A549 (cell line): ENCODE measurements around the gene ELOVL3. TPM values are rescaled to one million over a fixed set of nuclear protein-coding genes. Genes with fewer than 3 reads are reported as not detected.

ENCODE experiments used
- ATAC-seq, 2 experiments: fragments of 200-7000 bp in 1 of 2; fragments of >200 bp in 1 of 2; cut with Nextera tagmentation in 1 of 2; cut with Tn5 transposase in 1 of 2; 3 replicates each; pipeline versions ENCODE4 v1.8.0 to v1.9.1; 2018 to 2020; ENCODE audit warnings: mild to moderate bottlenecking in 1 of 2, moderate library complexity in 1 of 2
- CTCF ChIA-PET: fragments of 300-600 bp; sonication (Branson Sonifier 250); formaldehyde crosslinking; extraction: SDS; loops from one replicate; lab custom pipeline; 2021; ENCODE audit warnings: antibody characterized with exemption, inconsistent platforms; lab: Yijun Ruan, JAX
- POLR2A ChIA-PET: fragments of 350-600 bp; formaldehyde crosslinking; extraction: SDS; loops from one replicate; lab custom pipeline; 2021; ENCODE audit warnings: antibody characterized with exemption, inconsistent platforms; lab: Yijun Ruan, JAX
- DNase-seq, 2 experiments: peaks; one replicate each; pipeline versions ENCODE4 v3.0.0 to v3.0.0-alpha.2; 2011 to 2016; ENCODE audit warnings: low read depth in 1 of 2, low spot score in 1 of 2
- FAIRE-seq: peaks from 2 replicates; lab custom pipeline; 2011; peaks lifted over from hg19 to GRCh38; lab: Jason Lieb, UNC
- H3K27ac ChIP-seq, 2 experiments: fragments of >200 bp; sonication (Bioruptor Twin); formaldehyde crosslinking; 3 replicates each; pipeline ENCODE4 v1.5.1; 2016 to 2017
- H3K4me1 ChIP-seq: fragments of >200 bp; sonication (Bioruptor Twin); formaldehyde crosslinking; 3 replicates; pipeline ENCODE4 v1.6.1; 2016
- H3K4me2 ChIP-seq: fragments of >200 bp; sonication (Bioruptor Twin); formaldehyde crosslinking; 3 replicates; pipeline ENCODE4 v1.6.1; 2016
- H3K4me3 ChIP-seq: fragments of >200 bp; sonication (Bioruptor Twin); formaldehyde crosslinking; 3 replicates; pipeline ENCODE4 v1.5.1; 2016
- H3K9me3 ChIP-seq: fragments of >200 bp; sonication (Bioruptor Twin); formaldehyde crosslinking; 3 replicates; pipeline ENCODE4 v1.6.1; 2016
- BCL3 ChIP-seq: fragments of >200 bp; sonication (Bioruptor Twin); formaldehyde crosslinking; IDR thresholded peaks from 3 replicates; pipeline ENCODE4 v1.6.1; 2016
- BHLHE40 ChIP-seq: IDR thresholded peaks from 2 replicates; pipeline ENCODE4 v1.6.1; 2012; ENCODE audit warnings: low read depth, low read length, inconsistent platforms
- CBX2 ChIP-seq: fragments of 200-600 bp; sonication (generic); IDR thresholded peaks from 2 replicates; pipeline ENCODE4 v1.6.1; 2016; ENCODE audit warnings: low read depth, mild to moderate bottlenecking, borderline replicate concordance
- CEBPB ChIP-seq, 2 experiments: fragments of >200 bp in 1 of 2; sonication (Bioruptor Twin) in 1 of 2; formaldehyde crosslinking in 1 of 2; IDR thresholded peaks; 2 replicates each; pipeline ENCODE4 v1.6.1; 2012 to 2016
- CHD2 ChIP-seq: fragments of 150-350 bp; IDR thresholded peaks from 2 replicates; pipeline ENCODE4 v1.6.1; 2014; ENCODE audit warnings: low read length; ENCODE audit not compliant: partially characterized antibody
- CTCF ChIP-seq: fragments of >200 bp; sonication (Bioruptor Twin); formaldehyde crosslinking; IDR thresholded peaks from 3 replicates; pipeline ENCODE4 v1.5.1; 2016
- EHMT2 ChIP-seq: fragments of 200-600 bp; sonication (generic); IDR thresholded peaks from 2 replicates; pipeline ENCODE4 v1.6.1; 2016; ENCODE audit warnings: antibody characterized with exemption, low read depth, mild to moderate bottlenecking, moderate library complexity
- EP300 ChIP-seq, 2 experiments: fragments of >200 bp; sonication (Bioruptor Twin); formaldehyde crosslinking; IDR thresholded peaks; 2 replicates in 1 of 2; 3 replicates in 1 of 2; pipeline ENCODE4 v1.6.1; 2016 to 2017
- FOXS1 ChIP-seq: fragments of 250-450 bp; sonication (Bioruptor Pico); IDR thresholded peaks from 2 replicates; pipeline ENCODE4 v1.5.0; 2020; ENCODE audit warnings: mild to moderate bottlenecking, moderate library complexity
- GATA3 ChIP-seq: IDR thresholded peaks from 2 replicates; pipeline ENCODE4 v1.6.1; 2012; ENCODE audit warnings: borderline replicate concordance
- HEYL ChIP-seq: fragments of 250-450 bp; sonication (Bioruptor Pico); IDR thresholded peaks from 2 replicates; pipeline ENCODE4 v1.8.0; 2021; ENCODE audit warnings: mild to moderate bottlenecking, moderate library complexity
- HMGXB4 ChIP-seq: fragments of 250-450 bp; sonication (Bioruptor Pico); IDR thresholded peaks from 2 replicates; pipeline ENCODE4 v1.5.0; 2021; ENCODE audit warnings: mild to moderate bottlenecking, moderate library complexity, borderline replicate concordance
- HOXA7 ChIP-seq: fragments of 250-450 bp; sonication (Bioruptor Pico); IDR thresholded peaks from 2 replicates; pipeline ENCODE4 v1.5.0; 2020; ENCODE audit warnings: mild to moderate bottlenecking, moderate library complexity
- HOXB13 ChIP-seq: fragments of 250-450 bp; sonication (Bioruptor Pico); IDR thresholded peaks from 2 replicates; pipeline ENCODE4 v1.5.0; 2020; ENCODE audit warnings: low read depth, mild to moderate bottlenecking, moderate library complexity
- JUNB ChIP-seq: fragments of >200 bp; sonication (Bioruptor Twin); formaldehyde crosslinking; IDR thresholded peaks from 2 replicates; pipeline ENCODE4 v1.6.1; 2016
- KDM5A ChIP-seq: fragments of 200-600 bp; sonication (generic); IDR thresholded peaks from 2 replicates; pipeline ENCODE4 v1.6.1; 2016; ENCODE audit warnings: antibody characterized with exemption, mild to moderate bottlenecking
- MAFK ChIP-seq: fragments of 450-650 bp; IDR thresholded peaks from 2 replicates; pipeline ENCODE4 v1.6.1; 2014; ENCODE audit not compliant: partially characterized antibody
- MAX ChIP-seq: IDR thresholded peaks from 2 replicates; pipeline ENCODE4 v1.6.1; 2012
- MAZ ChIP-seq: fragments of 150-350 bp; IDR thresholded peaks from 2 replicates; pipeline ENCODE4 v1.6.1; 2014; ENCODE audit warnings: antibody characterized with exemption, low read depth, low read length, borderline replicate concordance
- NFE2L2 ChIP-seq: fragments of 150-350 bp; conservative IDR thresholded peaks from 2 replicates; pipeline ENCODE4 v1.6.1; 2014; ENCODE audit warnings: low read length
- NPAS2 ChIP-seq: fragments of 250-450 bp; sonication (Bioruptor Pico); IDR thresholded peaks from 2 replicates; pipeline ENCODE4 v1.8.0; 2022; ENCODE audit warnings: mild to moderate bottlenecking, moderate library complexity, borderline replicate concordance
- NR3C1 ChIP-seq: fragments of >200 bp; sonication (Bioruptor Twin); formaldehyde crosslinking; IDR thresholded peaks from 3 replicates; pipeline ENCODE4 v1.6.1; 2017
- PHF8 ChIP-seq: fragments of 200-600 bp; sonication (generic); IDR thresholded peaks from 2 replicates; pipeline ENCODE4 v1.6.1; 2016; ENCODE audit warnings: low read depth, mild to moderate bottlenecking, antibody characterized with exemption, moderate library complexity, borderline replicate concordance
- RARB ChIP-seq: fragments of 250-450 bp; sonication (Bioruptor Pico); IDR thresholded peaks from 2 replicates; pipeline ENCODE4 v1.8.0; 2021; ENCODE audit warnings: mild to moderate bottlenecking, moderate library complexity
- RNF2 ChIP-seq: fragments of 200-600 bp; sonication (generic); IDR thresholded peaks from 2 replicates; pipeline ENCODE4 v1.6.1; 2016; ENCODE audit warnings: low read depth, mild to moderate bottlenecking, antibody characterized with exemption, moderate library complexity, borderline replicate concordance
- SMC3 ChIP-seq: fragments of >200 bp; sonication (Bioruptor Twin); formaldehyde crosslinking; IDR thresholded peaks from 3 replicates; pipeline ENCODE4 v1.6.1; 2018; ENCODE audit warnings: inconsistent platforms
- SREBF2 ChIP-seq: fragments of 450-650 bp; IDR thresholded peaks from 2 replicates; pipeline ENCODE4 v1.6.1; 2014; ENCODE audit warnings: mild to moderate bottlenecking, moderate library complexity
- TFCP2L1 ChIP-seq: fragments of 250-450 bp; sonication (Bioruptor Pico); IDR thresholded peaks from 2 replicates; pipeline ENCODE4 v1.5.0; 2021; ENCODE audit warnings: mild to moderate bottlenecking
- TP53 ChIP-seq: fragments of 250-450 bp; sonication (Bioruptor Pico); IDR thresholded peaks from 2 replicates; pipeline ENCODE4 v1.5.0; 2021; ENCODE audit warnings: mild to moderate bottlenecking, moderate library complexity
- ZC3H11A ChIP-seq: fragments of 450-650 bp; IDR thresholded peaks from 2 replicates; pipeline ENCODE4 v1.6.1; 2014; ENCODE audit warnings: antibody characterized with exemption, mild to moderate bottlenecking
- WGBS: methylation state at CpG from one replicate; pipeline ENCODE4 v1.1.6; 2017; ENCODE audit errors: missing lambda C conversion rate; 5-methylcytosine and 5-hydroxymethylcytosine counted together
- polyA plus RNA-seq, 4 experiments: library from polyadenylated mRNA; depleted of rRNA in 3 of 4; stranded (reverse); fragments of >200 nt; fragmentation: RNase III in 1 of 4; extraction: RNeasy Plus Mini Kit Qiagen cat#74134 plus additional on column Dnase treatment in 1 of 4; gene quantifications; 2 replicates in 3 of 4; 3 replicates in 1 of 4; pipeline ENCODE4 v1.2.3, GENCODE V29; 2011 to 2017

The ELOVL3 gene
- polyA plus RNA-seq, 2 of the 4 experiments (the other 2 are of a cell fraction): 0.22 to 0.53 TPM

- DNase-seq (no peak), FAIRE-seq (no peak), ATAC-seq (no peak)
- Histone ChIP-seq H3K4me3 (no peak overlapping the region), H3K4me1 (no peaks in the 10 kb centered on the region), H3K27ac (no peak overlapping the region), H3K9me3 (no peaks in the 10 kb centered on the region), H3K4me2 (no peak overlapping the region)
- CTCF ChIA-PET: interaction anchor here (1.6 to 5.4 kb wide), 4 partner anchors 10 to 78 kb away, joined by 5 to 29 read pairs (median 8); no protein-coding TSS in a partner anchor
- TF ChIP-seq HOXB13 (no peak), FOXS1 (CRISPR knock-in tag) (no peak), RARB (CRISPR knock-in tag) (no peak), GATA3 (no peak), BCL3 (no peak), MAFK (no peak), MAZ (no peak), NPAS2 (CRISPR knock-in tag) (no peak), NFE2L2 (no peak), JUNB (no peak), MAX (no peak), ZC3H11A (no peak), CEBPB (IDR thresholded peaks at IDR 0.05) (no peak), TFCP2L1 (no peak), SMC3 (no peak)
- POLR2A ChIA-PET: no interaction called here
- 83% methylated on average over 1 of the region's 1 CpG for WGBS
Measured at GRCh38 chr10:102274062-102274461, 48.0 kb downstream of the ELOVL3 start.

- no peaks in the 10 kb centered on the region for H3K4me1 ChIP-seq
- H3K27ac ChIP-seq: no peak overlapping the region
- ATAC-seq: no peak
- TF ChIP-seq GATA3: no peak
- no peak for TF ChIP-seq TFCP2L1
- TF ChIP-seq NR3C1: no peak
- no peak for TF ChIP-seq CHD2
- no peak for TF ChIP-seq CBX2
- no peak for TF ChIP-seq BCL3
- no peak for TF ChIP-seq EP300 (IDR thresholded peaks at IDR 0.05)
- TF ChIP-seq MAFK: no peak
- TF ChIP-seq HEYL (CRISPR knock-in tag): no peak
- TF ChIP-seq HOXA7 (CRISPR knock-in tag): no peak
- TF ChIP-seq BHLHE40: no peak
- no peak for TF ChIP-seq KDM5A
- no peak for TF ChIP-seq JUNB
- TF ChIP-seq HOXB13: no peak
- TF ChIP-seq CEBPB (IDR thresholded peaks at IDR 0.05): no peak
- no peak for TF ChIP-seq TP53 (CRISPR knock-in tag)
- no peak for TF ChIP-seq ZC3H11A
- no peak for TF ChIP-seq FOXS1 (CRISPR knock-in tag)
- 96% methylated on average over 2 of the region's 2 CpGs for WGBS
- no peaks in the 10 kb centered on the region for H3K9me3 ChIP-seq
- H3K4me2 ChIP-seq: no peak overlapping the region
- no peak for DNase-seq
- no peak overlapping the region for H3K4me3 ChIP-seq
- ChIA-PET CTCF (interaction anchor here (0.6 to 5.4 kb wide), 5 partner anchors 10 to 678 kb away, joined by 3 to 29 read pairs (median 5); no protein-coding TSS in a partner anchor), POLR2A (no interaction called here)
- no peak for FAIRE-seq
Measured at GRCh38 chr10:102275343-102275742, 49.2 kb downstream of the ELOVL3 start.

- Histone ChIP-seq H3K4me1 (no peaks in the 10 kb centered on the region), H3K9me3 (no peaks in the 10 kb centered on the region), H3K4me2 (no peak overlapping the region), H3K4me3 (no peak overlapping the region), H3K27ac (no peak overlapping the region)
- ATAC-seq (no peak), DNase-seq (no peak), FAIRE-seq (no peak)
- ChIA-PET CTCF (interaction anchor here (0.6 to 5.4 kb wide), 5 partner anchors 11 to 73 kb away, joined by 3 to 29 read pairs (median 3); no protein-coding TSS in a partner anchor), POLR2A (no interaction called here)
- TF ChIP-seq RNF2: no peak
- TF ChIP-seq CTCF: no peak
- no peak for TF ChIP-seq SREBF2
- TF ChIP-seq HMGXB4 (CRISPR knock-in tag): no peak
- no peak for TF ChIP-seq EHMT2
- TF ChIP-seq PHF8: no peak
- no peak for TF ChIP-seq MAZ
- TF ChIP-seq BHLHE40: no peak
Measured at GRCh38 chr10:102279104-102279503, 53.0 kb downstream of the ELOVL3 start.
